Adrenal gland (tissue), 12 donors: Measurements from ENCODE around the gene TTLL11. TPM values are rescaled to one million over a fixed set of nuclear protein-coding genes. Genes with fewer than 3 reads are reported as not detected.

ENCODE experiments used
- DNase-seq, 7 donors: peaks; one replicate each; pipeline ENCODE4 v3.0.0-alpha.2; 2019 to 2020
- H3K27ac ChIP-seq, 5 donors: fragments of 200-600 bp; sonication (generic) in 4 of 5; 1 replicate in 3 of 5; 2 replicates in 2 of 5; pipeline versions ENCODE4 v1.5.1 to v1.8.0; 2016 to 2020; ENCODE audit warnings: mild to moderate bottlenecking in 1 of 5
- H3K27me3 ChIP-seq: fragments of 200-600 bp; 2 replicates; pipeline ENCODE4 v1.8.0; 2021
- H3K36me3 ChIP-seq, 2 donors: fragments of 200-600 bp; replicated peaks in 1 of 2; 1 replicate in 1 of 2; 2 replicates in 1 of 2; pipeline versions ENCODE4 v1.5.1 to v1.8.0; 2018 to 2022
- H3K4me1 ChIP-seq, 2 donors: fragments of 200-600 bp; replicated peaks in 1 of 2; 1 replicate in 1 of 2; 2 replicates in 1 of 2; pipeline versions ENCODE4 v1.5.1 to v1.8.0; 2018 to 2021
- H3K4me3 ChIP-seq, 4 donors: fragments of 200-600 bp; sonication (generic) in 3 of 4; one replicate each; pipeline ENCODE4 v1.5.1; 2016 to 2018
- H3K9me3 ChIP-seq, 3 donors: fragments of 200-600 bp; sonication (generic) in 1 of 3; replicated peaks in 1 of 3; 1 replicate in 2 of 3; 2 replicates in 1 of 3; pipeline versions ENCODE4 v1.5.1 to v1.8.0; 2016 to 2021
- POLR2A ChIP-seq, 2 donors: fragments of 450-650 bp; IDR thresholded peaks; one replicate each; pipeline ENCODE4 v1.6.1; 2017; ENCODE audit warnings: antibody characterized with exemption in 2 of 2, mild to moderate bottlenecking in 2 of 2, moderate library complexity in 1 of 2
- WGBS, 4 donors: extraction: QIAGEN DNeasy Blood & Tissue Kit in 2 of 4; methylation state at CpG; one replicate each; pipeline versions ENCODE4 v1.1.5 to v1.1.7; 2013 to 2017; 5-methylcytosine and 5-hydroxymethylcytosine counted together
- intact Hi-C, 2 donors: fragments of 100-400 bp; cut with DNase I; formaldehyde crosslinking; loops; one replicate each; pipeline versions ENCODE4 v1.14.1 to v1.15.0; 2022 to 2023
- polyA plus RNA-seq, 3 donors: library from polyadenylated mRNA; stranded (reverse); fragments of 200-250 nt in 2 of 3; fragments of 350-450 nt in 1 of 3; fragmentation: Illumina TruSeq in 1 of 3; extraction: RNeasy Lipid Tissue Mini Kit (QIAGEN cat#74804) in 1 of 3; gene quantifications; one replicate each; pipeline ENCODE4 v1.2.3, GENCODE V29; 2013 to 2014
- total RNA-seq, 9 donors: library from RNA; depleted of rRNA in 4 of 9; stranded (reverse); fragments of >200 nt in 4 of 9; fragments of 120-200 nt in 1 of 9; fragmentation: NEBNext Ultra II Directional in 1 of 9; extraction: Animal tissue kit (Norgen Biotek cat#: 25700) in 1 of 9; gene quantifications; one replicate each; pipeline versions ENCODE4 v1.1.0 to v1.2.4, GENCODE V29; 2013 to 2023
- TF ChIP-seq, protein P1 (sequence below), 6 experiments: fragments of 450-650 bp in 4 of 6; fragments of 200-600 bp in 2 of 6; sonication (generic) in 1 of 6; IDR thresholded peaks; 1 replicate in 5 of 6; 2 replicates in 1 of 6; pipeline versions ENCODE4 v1.5.1 to v1.8.0; 2016 to 2021; ENCODE audit warnings: antibody characterized with exemption in 6 of 6, mild to moderate bottlenecking in 2 of 6, moderate library complexity in 1 of 6
- donor health status: healthy with polysubstance abuse.
- donor health status: Bipolar disorder and iron deficiency.
- donor health status: DM: yes; HTN: yes; CAD: no.
- donor health status: DM: no; HTN: no; CAD: no.
- donor health status: DM: no; HTN: no; CAD: no.
- donor health status: DM: yes; HTN: yes; CAD: no.

TTLL11 gene
- total and polyA plus RNA-seq, 12 donors, result 4.8 to 30.9 (median 13.7) TPM

DNA sequence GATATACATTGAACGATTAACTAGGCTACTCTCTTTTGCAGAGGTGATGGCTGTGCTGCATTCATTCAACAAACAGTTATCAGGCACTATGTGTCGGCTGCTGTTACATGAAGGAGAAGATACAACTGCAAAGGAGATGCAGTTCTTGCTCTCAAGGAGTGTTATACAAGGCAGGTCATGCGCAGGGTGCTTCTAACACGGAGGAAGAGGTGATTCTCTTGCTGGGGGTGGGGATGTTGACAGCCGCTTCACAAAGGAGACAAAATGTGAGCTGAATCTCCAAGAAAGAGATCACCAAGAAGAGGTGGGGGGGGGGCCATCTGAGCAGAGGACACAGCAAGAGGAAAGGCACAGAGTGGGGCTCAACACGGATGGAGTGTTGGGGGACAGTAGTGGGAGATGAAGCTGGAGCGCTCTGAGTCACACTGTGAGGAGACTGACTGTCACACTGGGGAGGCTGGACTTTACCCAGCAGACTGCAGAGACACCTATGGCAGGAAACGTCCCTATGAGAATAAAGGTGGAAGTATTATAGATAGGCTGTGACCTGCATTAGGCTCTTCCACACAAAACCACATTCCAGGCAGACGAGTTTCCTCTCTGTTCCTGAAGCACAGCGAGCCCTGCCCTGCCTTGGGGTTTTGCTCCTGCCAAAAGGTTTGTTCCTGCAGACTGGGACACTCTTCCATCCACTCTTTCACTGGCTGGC lies 45.6 kb upstream of the TTLL11 start:
- peaks cover 0 to 10% of the 10 kb centered on the region in 2 donors for H3K36me3 ChIP-seq
- DNase-seq, result no peak
- no peaks in the 10 kb centered on the region for H3K4me1 ChIP-seq
- H3K27ac ChIP-seq, result no peak overlapping the region
- H3K4me3 ChIP-seq, result no peak overlapping the region
- WGBS, 4 donors, result 75 to 87% (median 79%) methylated on average over 10 of the region's 10 CpGs
- intact Hi-C loops, result no loop called here
- H3K27me3 ChIP-seq, result no peaks in the 10 kb centered on the region
- no peaks in the 10 kb centered on the region for H3K9me3 ChIP-seq
- no peak for TF ChIP-seq POLR2A (IDR thresholded peaks at IDR 0.05)
- TF ChIP-seq, protein P1, sequence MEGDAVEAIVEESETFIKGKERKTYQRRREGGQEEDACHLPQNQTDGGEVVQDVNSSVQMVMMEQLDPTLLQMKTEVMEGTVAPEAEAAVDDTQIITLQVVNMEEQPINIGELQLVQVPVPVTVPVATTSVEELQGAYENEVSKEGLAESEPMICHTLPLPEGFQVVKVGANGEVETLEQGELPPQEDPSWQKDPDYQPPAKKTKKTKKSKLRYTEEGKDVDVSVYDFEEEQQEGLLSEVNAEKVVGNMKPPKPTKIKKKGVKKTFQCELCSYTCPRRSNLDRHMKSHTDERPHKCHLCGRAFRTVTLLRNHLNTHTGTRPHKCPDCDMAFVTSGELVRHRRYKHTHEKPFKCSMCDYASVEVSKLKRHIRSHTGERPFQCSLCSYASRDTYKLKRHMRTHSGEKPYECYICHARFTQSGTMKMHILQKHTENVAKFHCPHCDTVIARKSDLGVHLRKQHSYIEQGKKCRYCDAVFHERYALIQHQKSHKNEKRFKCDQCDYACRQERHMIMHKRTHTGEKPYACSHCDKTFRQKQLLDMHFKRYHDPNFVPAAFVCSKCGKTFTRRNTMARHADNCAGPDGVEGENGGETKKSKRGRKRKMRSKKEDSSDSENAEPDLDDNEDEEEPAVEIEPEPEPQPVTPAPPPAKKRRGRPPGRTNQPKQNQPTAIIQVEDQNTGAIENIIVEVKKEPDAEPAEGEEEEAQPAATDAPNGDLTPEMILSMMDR (IDR thresholded peaks at IDR 0.05), result no peak

DNA sequence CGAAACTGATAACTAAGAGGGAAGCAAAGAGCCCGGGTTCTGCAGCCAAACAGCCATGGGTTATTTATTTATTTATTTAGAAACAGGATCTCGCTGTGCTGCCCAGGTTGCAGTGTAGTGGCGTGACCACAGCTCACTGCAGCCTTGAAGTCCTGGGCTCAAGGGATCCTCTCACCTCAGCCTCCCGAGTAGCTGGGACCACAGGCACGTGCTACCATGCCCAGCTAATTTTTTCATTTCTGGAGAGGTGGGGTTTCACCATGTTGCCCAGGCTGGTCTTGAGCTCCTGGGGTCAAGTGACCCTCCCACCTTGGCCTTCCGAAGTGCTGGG lies 42.4 kb upstream of the TTLL11 start:
- TF ChIP-seq, protein P1 (IDR thresholded peaks at IDR 0.05), result no peak
- no peak for TF ChIP-seq POLR2A (IDR thresholded peaks at IDR 0.05)
- no peaks in the 10 kb centered on the region for H3K4me1 ChIP-seq
- H3K27me3 ChIP-seq, result no peaks in the 10 kb centered on the region
- no peak overlapping the region for H3K4me3 ChIP-seq
- no peaks in the 10 kb centered on the region for H3K36me3 ChIP-seq
- no peak overlapping the region for H3K27ac ChIP-seq
- H3K9me3 ChIP-seq, result no peaks in the 10 kb centered on the region
- 90 to 97% (median 93%) methylated on average over 6 to 7 of the region's 7 CpGs for WGBS, 4 donors
- DNase-seq, result no peak
- intact Hi-C loops, result no loop called here

DNA sequence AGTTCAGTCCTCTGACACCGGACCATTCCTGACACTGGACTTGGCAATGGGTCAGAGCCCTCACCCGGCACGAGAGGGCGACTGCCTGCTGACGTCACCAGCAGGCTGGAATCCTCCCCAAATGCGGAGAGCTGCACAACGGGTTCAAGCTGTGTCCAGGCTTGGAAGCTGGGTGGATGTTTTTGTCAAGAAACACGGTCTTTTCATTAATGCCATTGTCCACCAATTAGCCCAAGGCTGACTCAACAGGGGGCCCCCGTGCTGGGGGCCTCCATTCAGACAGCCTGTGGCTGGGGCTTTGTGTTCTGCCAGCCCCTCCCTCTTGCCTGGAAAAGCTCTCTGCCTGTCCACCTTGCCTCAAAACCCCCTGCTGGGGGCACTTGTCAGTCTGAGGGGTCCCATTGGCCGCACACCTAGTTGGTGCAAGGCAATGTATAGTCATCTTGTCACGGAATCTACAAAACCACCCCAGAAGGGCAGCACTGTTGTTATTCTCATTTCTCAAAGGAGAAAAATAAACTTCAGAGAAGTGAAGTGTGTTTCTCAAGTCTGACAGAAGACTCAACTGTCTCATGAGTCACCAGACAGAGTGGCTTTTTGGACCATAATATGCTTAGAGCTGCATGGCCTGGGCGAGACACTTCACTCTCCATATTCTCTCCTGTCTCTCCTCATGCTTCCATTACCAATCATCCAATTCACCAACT lies 41.9 kb upstream of the TTLL11 start:
- no peaks in the 10 kb centered on the region for H3K9me3 ChIP-seq
- DNase-seq, result peak in 1 of 7 donors; percentile 42
- H3K4me1 ChIP-seq, result no peaks in the 10 kb centered on the region
- H3K27ac ChIP-seq, result no peak overlapping the region
- WGBS, 4 donors, result 49 to 78% (median 66%) methylated on average over 7 to 12 of the region's 12 CpGs
- H3K36me3 ChIP-seq, result no peaks in the 10 kb centered on the region
- no peaks in the 10 kb centered on the region for H3K27me3 ChIP-seq
- TF ChIP-seq, protein P1 (IDR thresholded peaks at IDR 0.05), result no peak
- TF ChIP-seq POLR2A (IDR thresholded peaks at IDR 0.05), result no peak
- H3K4me3 ChIP-seq, result no peak overlapping the region
- intact Hi-C loops, result no loop called here

DNA sequence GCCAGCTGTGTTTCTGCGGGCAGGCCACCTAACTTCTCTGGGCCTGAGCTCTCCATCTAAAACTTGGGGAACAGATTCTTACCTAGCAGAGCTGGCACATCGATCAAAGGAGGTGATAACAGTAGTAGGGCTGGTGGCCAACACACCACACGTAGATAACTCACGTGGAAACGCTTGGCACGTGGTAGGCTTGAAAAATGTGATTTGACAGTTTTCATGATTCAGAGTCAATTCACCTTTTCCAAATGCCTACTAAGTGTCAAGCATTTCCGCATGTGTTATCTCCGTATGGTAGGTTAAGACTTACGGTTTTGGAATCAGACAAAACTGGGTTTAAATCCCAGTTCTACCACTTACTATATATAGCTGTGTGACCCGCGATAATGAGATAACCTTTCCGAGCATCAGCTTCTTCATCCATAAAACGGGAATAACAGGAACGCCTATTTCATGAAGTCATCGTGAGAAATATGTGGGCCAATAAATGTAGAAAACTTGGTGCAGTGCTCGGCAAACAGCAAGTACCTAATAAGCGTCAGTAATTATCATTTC lies 41.0 kb upstream of the TTLL11 start:
- DNase-seq, result peak in 1 of 7 donors; percentile 7
- intact Hi-C loops, result no loop called here
- 76 to 84% (median 78%) methylated on average over 16 to 17 of the region's 17 CpGs for WGBS, 4 donors

More for the DNA sequence above, 41.0 kb upstream of the TTLL11 start:
- no peaks in the 10 kb centered on the region for H3K27me3 ChIP-seq
- H3K4me1 ChIP-seq, result no peaks in the 10 kb centered on the region
- no peak overlapping the region for H3K4me3 ChIP-seq
- H3K9me3 ChIP-seq, result no peaks in the 10 kb centered on the region
- no peaks in the 10 kb centered on the region for H3K36me3 ChIP-seq
- H3K27ac ChIP-seq, result peak overlapping the region in 1 of 5 donors; percentile 32
- no peak for TF ChIP-seq POLR2A (IDR thresholded peaks at IDR 0.05)
- TF ChIP-seq, protein P1 (IDR thresholded peaks at IDR 0.05), result no peak
